GM19324 (cell line): ENCODE data around the gene NT5DC2.

Experiments used
- ATAC-seq: cut with Tn5 transposase; IDR thresholded peaks from one replicate; pipeline ENCODE4 v1.9.1; 2021; ENCODE audit warnings: mild to moderate bottlenecking, moderate library complexity; ENCODE audit not compliant: unreplicated experiment, low FRiP score

The NT5DC2 gene

DNA sequence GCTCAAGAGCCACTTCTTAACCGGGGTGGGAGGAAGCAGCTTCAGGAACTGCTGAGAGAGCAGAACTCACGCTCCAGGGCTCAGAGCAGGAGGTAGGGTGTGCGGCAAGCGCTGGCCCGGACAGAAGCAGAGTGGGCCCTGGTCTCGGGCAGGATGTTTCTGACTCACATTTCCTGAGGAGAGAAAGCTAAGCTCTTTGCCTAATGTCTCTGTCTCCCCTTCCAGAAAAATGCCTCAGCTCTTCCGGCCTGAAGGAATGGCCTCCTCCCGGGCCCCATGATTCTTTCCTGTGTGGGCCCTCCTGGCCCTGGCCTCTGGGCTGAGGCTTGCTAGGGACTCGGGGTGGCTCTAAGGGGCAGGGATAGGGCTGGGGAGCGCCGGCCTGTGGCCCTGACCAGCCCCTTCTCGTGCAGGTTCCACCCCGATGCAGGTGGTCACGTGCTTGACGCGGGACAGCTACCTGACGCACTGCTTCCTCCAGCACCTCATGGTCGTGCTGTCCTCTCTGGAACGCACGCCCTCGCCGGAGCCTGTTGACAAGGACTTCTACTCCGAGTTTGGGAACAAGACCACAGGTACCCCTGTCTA, 42.6 kb downstream of the NT5DC2 start:
- ATAC-seq: no peak

DNA sequence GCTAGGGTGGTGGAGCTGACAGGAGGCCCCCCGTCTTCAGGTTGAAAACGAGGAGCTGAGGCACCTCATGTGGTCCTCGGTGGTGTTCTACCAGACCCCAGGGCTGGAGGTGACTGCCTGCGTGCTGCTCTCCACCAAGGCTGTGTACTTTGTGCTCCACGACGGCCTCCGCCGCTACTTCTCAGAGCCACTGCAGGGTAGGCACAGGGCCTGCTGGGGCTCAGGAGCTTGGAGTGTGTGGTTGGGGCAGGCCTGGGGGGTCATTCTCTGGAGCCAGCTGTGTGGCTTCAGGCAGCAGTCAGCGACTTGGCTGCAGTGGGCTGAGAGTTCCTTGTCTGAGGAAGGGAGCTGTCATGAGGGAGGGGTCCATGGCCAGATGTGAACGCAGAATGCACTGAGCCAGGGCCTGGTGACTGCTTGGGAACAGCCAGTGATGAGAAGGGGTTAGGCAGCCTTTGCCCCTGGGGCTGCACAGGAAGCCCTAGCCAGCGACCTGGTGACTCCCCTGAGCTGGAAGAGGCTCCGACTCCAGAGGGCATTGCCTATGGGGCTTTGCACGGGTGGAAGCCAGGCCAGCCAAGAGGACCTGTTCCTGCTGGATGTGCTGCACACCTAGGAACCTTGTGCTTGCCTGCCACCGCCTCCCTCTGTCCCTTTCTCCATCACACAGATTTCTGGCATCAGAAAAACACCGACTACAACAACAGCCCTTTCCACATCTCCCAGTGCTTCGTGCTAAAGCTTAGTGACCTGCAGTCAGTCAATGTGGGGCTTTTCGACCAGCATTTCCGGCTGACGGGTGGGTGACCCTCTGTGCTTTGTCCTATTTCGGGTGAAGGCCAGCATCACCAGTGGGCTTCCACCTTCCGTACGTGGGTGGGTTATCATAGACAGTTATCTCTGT, 43.4 kb downstream of the NT5DC2 start:
- ATAC-seq: no peak

DNA sequence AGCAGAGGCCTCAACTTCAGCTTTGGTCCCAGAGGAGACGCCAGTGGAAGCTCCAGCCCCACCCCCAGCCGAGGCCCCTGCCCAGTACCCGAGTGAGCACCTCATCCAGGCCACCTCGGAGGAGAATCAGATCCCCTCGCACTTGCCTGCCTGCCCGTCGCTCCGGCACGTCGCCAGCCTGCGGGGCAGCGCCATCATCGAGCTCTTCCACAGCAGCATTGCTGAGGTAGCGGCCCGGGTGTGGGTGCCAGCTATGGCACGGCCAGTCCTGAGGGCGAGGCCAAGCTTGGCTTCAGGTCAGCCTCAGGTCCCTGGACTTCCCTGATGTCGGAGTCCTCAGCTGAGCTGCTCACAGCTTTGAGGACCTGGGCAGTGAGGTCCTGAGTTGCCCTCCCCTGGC, 44.2 kb downstream of the NT5DC2 start:
- ATAC-seq: no peak

DNA sequence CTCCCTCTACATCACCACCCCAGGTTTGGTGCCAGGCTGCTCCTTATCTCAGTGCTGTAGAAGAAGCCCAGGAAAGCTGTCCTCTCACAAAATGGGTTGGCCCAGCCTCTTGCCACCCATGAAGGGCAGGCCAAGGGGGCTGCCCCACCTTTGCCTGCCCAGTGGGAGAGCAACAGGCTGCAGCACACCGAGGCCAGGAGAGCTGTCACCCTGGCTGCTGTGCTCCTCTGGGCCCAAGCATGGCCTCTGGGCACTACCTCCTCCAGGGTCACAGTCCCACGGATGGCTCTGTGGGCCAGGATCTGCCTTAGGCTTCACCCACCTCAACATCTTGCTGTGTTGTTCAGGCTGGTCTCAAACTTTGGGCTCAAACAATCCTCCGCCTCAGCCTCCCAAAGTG, 44.9 kb downstream of the NT5DC2 start:
- no peak for ATAC-seq

DNA sequence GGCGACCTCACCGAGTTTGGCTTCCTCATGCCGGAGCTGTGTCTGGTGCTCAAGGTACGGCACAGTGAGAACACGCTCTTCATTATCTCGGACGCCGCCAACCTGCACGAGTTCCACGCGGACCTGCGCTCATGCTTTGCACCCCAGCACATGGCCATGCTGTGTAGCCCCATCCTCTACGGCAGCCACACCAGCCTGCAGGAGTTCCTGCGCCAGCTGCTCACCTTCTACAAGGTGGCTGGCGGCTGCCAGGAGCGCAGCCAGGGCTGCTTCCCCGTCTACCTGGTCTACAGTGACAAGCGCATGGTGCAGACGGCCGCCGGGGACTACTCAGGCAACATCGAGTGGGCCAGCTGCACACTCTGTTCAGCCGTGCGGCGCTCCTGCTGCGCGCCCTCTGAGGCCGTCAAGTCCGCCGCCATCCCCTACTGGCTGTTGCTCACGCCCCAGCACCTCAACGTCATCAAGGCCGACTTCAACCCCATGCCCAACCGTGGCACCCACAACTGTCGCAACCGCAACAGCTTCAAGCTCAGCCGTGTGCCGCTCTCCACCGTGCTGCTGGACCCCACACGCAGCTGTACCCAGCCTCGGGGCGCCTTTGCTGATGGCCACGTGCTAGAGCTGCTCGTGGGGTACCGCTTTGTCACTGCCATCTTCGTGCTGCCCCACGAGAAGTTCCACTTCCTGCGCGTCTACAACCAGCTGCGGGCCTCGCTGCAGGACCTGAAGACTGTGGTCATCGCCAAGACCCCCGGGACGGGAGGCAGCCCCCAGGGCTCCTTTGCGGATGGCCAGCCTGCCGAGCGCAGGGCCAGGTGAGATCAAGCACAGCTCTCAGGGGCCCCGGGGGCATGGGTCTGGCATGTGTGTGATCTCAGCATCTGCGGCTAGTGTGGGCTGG, 45.6 kb downstream of the NT5DC2 start:
- no peak for ATAC-seq

DNA sequence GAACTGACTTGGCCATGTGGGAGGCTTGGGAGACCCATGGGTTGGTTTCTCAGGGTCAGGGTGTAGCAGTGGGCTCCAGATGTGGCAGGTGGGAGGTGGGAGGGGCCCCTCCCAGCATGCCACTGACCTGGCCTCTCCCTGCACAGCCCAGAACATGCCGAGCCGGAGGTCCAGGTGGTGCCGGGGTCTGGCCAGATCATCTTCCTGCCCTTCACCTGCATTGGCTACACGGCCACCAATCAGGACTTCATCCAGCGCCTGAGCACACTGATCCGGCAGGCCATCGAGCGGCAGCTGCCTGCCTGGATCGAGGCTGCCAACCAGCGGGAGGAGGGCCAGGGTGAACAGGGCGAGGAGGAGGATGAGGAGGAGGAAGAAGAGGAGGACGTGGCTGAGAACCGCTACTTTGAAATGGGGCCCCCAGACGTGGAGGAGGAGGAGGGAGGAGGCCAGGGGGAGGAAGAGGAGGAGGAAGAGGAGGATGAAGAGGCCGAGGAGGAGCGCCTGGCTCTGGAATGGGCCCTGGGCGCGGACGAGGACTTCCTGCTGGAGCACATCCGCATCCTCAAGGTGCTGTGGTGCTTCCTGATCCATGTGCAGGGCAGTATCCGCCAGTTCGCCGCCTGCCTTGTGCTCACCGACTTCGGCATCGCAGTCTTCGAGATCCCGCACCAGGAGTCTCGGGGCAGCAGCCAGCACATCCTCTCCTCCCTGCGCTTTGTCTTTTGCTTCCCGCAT, 46.4 kb downstream of the NT5DC2 start:
- ATAC-seq: no peak

DNA sequence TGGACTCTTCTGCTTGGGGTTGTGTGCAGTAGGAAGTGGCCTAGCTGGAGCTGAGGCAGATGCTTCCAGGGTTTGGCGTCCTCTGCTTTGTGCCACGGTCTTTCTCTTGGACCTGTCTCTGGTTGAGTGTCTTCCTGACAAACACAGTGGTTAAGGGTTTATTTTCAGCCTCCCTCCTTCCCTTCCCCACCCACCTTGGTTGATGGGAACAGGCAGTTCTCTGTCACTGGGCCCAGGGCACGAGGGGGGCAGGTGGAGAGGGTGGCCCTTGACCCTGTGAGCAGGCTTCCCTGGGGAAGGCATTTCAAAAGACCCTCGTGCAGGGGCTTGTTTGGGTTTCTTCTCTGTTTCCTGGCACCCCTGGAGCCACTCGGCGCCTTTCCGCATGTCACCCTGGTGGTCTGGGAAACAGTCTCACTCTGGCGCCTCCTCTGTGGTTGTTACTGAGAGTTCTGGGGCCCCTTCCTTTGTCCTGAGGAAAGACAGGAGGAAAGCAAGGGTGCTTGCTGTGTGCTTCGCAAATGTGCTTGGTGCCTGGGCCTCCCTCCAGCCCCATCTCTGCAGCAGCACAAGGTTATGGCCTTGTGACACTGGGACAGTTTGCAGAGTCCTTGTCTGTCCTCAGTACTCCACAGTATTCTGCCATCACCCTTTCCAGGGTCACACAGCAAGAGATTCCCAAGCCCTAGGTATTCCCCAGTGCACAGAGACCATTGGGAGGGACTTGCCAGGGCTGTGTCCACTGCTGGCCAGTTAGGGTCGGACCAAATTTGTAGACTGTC, 48.8 kb downstream of the NT5DC2 start:
- no peak for ATAC-seq

DNA sequence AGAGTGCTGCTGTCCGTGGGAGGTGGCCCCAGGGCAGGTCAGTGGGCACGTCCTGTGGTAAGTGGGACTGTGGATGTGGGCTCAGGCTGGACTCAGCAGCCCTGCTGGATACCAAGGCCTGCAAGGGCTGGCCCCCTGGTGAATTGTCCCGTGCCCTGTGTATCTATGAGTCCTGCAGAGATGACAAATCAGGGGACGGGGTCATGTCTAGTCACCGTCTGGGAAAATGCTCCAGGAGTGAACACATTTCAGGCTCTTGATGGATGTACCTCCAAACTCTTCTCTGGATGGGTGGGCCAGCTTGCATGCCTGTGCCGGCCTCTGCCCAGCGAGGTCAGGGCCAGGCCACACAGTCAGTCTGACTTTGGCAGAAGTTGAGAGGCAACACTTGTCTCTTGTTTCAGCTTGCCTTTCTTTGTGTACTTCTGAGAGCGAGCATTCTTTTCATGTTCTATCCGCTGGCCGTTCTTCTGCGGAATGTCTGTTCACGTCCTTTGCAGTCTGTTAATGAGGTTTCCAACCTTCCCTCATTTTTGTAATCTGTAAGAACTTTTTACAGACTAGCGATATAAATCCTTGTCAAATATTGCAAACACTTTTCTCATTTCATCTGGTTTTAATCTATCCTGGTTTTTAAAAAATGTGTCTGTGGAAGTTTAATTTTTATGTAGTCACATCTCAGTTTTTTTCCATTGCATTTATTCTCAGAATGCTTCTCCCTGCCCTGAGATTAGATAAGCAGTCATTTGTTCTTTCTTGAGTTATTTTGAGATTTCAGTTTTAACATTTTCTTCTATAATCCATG, 49.9 kb downstream of the NT5DC2 start:
- ATAC-seq: no peak

DNA sequence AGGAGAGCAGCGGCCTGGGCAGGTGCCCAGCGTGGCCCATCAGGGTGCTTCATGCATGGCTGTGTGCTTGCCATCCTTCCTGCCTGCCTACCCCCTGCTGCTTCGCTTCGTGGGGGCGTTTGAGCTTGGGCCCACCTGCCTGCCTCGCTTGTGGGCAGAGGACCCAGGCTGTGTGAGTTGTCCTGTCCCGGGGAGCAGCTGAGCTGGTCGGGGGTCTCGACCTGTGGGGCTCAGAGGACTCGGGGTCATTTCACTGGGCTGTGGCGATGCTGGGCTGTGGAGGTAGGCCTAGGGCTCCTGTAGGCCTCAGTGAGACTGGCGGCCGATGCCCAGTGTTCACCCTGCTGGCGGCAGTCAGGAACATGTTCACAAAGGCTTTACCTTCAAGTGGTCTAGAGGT, 50.6 kb downstream of the NT5DC2 start:
- no peak for ATAC-seq

DNA sequence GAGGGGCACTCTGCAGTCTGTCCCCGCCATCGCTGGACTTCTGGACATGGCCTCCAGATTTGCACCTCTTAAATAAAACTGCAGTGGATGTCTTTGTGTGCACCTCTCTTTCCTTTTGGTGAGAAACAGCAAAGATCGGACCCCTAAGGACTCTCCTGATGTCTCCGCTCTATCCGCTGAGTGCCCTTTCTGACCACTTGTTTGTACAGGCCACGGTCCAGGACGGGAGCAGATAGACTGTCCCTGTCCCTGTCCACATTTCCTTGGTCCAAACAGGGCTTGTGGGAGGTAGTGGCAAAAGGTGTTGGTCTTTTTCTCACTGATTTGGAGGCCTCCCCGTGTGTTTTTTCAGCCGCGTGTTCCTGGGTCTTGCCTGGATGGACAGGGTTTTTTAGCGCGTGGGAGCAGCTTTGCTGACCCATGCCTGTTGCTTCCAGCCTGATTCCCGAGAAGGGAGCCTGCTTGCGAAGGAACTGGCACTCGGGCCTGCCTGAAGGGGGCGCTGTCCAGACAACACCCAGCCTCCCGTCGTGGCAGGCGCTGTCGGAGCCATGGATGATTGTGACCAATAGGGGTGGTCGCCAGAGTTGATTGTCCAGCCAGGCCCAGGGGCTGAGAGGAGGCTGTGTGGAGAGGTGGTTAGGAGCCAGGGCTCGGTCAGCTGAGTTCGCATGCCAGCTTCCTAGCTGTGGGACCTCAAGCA, 51.7 kb downstream of the NT5DC2 start:
- no peak for ATAC-seq

DNA sequence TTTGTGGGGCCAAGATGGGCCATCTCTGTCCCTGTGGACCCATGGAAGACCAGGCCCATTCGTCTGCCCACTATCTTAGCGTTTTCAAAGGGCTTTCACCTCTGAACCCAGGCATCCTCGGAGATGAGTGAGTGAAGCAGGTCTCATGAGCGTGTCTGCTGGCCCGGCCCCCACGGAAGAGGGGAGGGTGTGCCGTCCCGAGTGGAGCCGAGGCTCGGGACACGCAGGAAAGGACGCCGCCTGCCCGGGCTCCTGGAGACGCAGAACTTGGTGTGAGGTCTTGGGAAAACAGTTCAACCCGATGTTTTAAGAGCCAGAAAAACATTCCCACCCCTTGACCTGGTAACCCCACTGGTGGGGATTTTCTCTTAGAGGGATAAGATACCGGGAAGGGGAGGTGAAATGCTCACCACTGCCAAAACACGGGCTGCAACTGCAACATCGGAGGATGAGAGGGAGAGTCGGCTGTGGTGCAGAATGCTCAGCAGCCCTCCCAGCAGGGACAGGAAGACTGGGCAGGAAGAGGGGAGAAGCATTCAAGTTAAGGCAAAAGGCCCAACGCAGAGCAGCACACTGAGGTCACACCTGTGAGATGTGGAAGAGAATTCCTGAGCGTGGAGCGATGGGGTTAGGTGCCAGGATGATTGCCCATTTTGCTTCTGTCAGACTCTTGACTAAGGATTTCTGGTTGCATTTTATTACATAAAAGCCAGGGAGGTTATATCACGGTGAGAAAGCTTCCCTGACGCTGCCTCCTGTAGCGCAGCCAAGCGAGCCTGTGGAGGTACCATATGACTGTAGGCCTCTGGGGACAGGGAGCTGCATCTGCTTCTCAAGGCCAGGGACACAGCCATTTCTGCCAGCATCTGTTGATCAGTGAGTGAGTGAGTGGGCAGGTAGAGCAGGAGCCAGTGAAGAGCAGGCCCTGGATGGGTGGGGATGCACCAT, 52.6 kb downstream of the NT5DC2 start:
- no peak for ATAC-seq

DNA sequence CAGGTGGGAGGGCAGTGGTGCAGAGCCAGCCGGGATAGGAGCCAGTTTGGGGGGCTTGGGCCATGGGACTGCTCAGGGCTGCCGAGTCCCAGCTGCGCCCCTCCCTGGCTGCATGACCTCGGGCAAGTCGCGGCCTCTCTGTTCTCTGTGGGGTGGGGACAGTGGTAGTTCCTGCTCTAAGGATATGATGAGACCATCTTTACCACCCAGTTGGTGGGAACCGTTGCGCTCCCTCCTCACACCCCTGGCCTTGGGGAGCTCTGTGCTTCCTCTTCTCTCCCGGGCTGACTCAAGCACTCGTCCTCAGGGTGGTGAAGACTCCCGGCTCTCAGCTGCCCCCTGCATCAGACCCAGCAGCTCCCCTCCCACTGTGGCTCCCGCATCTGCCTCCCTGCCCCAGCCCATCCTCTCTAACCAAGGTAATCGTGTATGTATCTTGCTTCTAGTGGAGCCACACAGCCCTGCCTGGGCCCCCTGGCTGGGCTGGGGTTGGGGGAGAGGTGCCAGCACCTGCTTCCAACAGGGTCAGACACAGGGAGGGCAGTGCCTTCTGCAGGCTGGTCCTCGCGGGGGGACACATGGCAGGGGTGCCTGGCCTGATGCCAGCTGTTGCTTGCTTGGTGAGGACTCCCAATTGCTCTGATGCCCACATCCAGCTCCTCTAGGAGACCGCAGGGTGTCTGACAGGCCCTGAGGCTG, 53.6 kb downstream of the NT5DC2 start:
- ATAC-seq: no peak

DNA sequence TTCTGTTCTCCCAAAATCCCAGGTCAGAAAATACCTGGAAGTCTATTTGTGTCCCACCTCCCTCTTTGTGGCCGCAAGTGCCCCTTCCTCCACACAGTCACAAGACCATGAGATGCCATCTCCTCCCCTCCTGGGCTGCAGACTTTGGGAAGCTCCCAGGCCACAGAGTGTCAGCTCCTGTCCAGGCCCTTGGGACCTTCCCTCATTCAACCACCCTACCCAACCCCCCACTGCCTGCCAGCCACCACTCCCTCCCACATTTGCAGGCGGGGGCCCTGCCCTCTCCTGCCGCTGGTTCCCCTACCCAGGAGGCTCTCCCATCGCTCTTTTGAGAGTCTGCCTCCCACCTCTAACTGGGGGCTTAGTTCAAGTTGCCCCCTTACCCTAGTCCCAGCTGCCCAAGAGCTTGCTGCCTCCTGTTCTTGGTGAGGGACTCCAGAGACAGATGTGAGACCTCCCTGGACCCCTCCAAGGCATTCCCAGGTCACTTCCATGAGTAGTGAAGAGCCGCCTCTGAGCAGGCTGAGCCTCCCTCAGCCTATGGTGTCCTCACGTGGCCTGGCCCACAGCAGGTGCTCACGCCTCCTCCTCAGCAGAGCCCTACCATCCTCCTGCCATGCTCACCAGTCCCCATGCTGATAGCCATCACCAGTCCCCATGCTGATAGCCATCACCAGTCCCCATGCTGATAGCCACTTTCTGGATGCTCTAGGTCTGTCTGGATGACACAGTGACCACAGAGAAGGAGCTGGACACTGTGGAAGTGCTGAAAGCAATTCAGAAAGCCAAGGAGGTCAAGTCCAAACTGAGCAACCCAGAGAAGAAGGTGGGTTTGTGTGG, 54.4 kb downstream of the NT5DC2 start:
- no peak for ATAC-seq

DNA sequence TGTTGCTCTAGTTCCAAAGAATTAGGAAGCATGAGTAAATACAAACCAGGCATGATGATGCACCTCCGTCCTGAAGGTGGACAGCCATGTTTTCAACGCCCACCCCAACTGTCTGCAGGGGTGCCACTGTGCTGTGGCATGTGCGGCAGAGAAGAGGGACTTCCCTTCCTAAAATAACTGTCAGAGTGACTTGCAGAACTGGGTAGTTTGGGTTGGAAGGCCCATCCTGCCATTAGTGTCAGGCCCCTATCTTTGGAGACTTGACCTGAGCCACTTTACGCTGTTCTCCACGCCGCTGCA, 55.9 kb downstream of the NT5DC2 start:
- no peak for ATAC-seq

DNA sequence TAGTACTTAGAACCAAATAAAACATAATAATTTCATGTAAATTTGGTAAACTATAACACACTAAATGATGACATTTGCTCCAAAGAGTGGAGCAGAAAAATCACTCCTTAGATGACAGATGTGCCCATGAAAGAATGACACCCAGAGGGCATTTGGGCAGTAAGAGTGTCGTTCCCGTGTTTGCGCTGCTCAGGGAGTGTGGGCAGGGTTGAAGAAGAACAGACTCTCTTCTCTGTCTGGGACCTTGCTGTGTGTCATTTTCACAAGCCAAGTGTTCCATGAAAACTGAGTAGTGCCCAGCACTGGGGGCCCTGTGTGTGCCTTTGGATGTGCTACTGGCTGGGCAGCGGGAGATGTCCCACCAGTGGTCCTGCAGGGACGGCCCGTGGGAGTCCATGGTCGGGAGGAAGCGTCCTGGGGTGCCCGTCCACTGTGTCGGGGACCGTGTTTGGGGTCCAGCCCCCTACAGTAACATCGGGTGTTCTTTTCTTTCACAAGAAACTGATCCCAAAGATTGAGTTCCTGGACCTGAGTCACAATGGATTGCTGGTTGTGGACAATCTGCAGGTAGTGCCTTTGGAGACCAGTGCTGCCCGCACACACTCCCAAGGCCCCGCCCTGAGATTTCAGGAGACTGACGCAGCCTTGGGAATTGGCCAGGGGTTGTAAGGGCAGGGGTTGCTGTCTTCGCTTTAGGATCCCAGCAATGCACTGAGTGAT, 56.4 kb downstream of the NT5DC2 start:
- no peak for ATAC-seq
